ENCODE data around the gene MYO15B.

MYO15B gene

GRCh38 chr17:75552425-75553294 lies 34.9 kb upstream of the MYO15B start:
- no peak for TF ChIP-seq CTCF (conservative IDR thresholded peaks at IDR 0.05; ENCODE audit: control insufficient read depth, insufficient read depth, low read depth, low read length)
- DNase-seq (ENCODE audit: low read depth): no peak

GRCh38 chr17:75553295-75554110 lies 34.1 kb upstream of the MYO15B start:
- no peak overlapping the region for H3K4me3 ChIP-seq (ENCODE audit: control insufficient read depth, low read depth, low read length)
- no peak for TF ChIP-seq CTCF (conservative IDR thresholded peaks at IDR 0.05; ENCODE audit: control insufficient read depth, insufficient read depth, low read depth, low read length)
- no peak for DNase-seq (ENCODE audit: low read depth)

More at GRCh38 chr17:75552425-75553294, 34.9 kb upstream of the MYO15B start:
- no peak overlapping the region for H3K4me3 ChIP-seq (ENCODE audit: control insufficient read depth, low read depth, low read length)

GRCh38 chr17:75555679-75556153 lies 31.9 kb upstream of the MYO15B start:
- no peak for DNase-seq (ENCODE audit: low read depth)
- no peak for TF ChIP-seq CTCF (conservative IDR thresholded peaks at IDR 0.05; ENCODE audit: control insufficient read depth, insufficient read depth, low read depth, low read length)
- no peak overlapping the region for H3K4me3 ChIP-seq (ENCODE audit: control insufficient read depth, low read depth, low read length)

GRCh38 chr17:75557075-75557851 lies 30.3 kb upstream of the MYO15B start:
- no peak overlapping the region for H3K4me3 ChIP-seq (ENCODE audit: control insufficient read depth, low read depth, low read length)
- TF ChIP-seq CTCF (conservative IDR thresholded peaks at IDR 0.05; ENCODE audit: control insufficient read depth, insufficient read depth, low read depth, low read length): no peak
- peak; percentile 15 for DNase-seq (ENCODE audit: low read depth)

- TF ChIP-seq CTCF (conservative IDR thresholded peaks at IDR 0.05; ENCODE audit: control insufficient read depth, insufficient read depth, low read depth, low read length): no peak
- no peak overlapping the region for H3K4me3 ChIP-seq (ENCODE audit: control insufficient read depth, low read depth, low read length)
- DNase-seq (ENCODE audit: low read depth): no peak
Measured at GRCh38 chr17:75557852-75558665, 29.5 kb upstream of the MYO15B start.

All from fibroblast of mammary gland (primary cell).